NOMO-1 (cell line): ENCODE data around the gene SLC24A4.

Source experiments
- DNase-seq, 2 experiments: peaks; one replicate each; lab custom pipeline; 2025; ENCODE audit not compliant: unreplicated experiment in 2 of 2; lab: John Stamatoyannopoulos, UW

The SLC24A4 gene

DNA sequence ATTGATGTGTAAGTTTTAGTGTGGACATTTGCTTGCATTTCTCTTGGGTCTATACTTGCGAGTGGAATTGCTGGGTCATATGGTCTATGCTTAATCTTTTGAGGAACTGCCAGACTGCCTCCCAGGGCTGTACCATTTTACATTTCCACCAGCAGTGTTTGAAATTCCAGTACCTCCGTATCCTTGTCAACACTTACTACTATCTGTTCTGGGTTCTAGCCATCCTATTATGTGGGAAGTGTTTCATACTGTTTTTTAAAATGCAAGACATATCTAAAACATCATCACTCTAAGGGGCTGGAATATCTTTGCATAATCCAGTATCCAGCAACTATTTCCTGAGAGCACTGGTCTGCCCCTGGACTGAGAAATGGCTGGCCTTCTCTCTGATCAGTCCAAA lies 110.4 kb downstream of the SLC24A4 start:
- no peak for DNase-seq

DNA sequence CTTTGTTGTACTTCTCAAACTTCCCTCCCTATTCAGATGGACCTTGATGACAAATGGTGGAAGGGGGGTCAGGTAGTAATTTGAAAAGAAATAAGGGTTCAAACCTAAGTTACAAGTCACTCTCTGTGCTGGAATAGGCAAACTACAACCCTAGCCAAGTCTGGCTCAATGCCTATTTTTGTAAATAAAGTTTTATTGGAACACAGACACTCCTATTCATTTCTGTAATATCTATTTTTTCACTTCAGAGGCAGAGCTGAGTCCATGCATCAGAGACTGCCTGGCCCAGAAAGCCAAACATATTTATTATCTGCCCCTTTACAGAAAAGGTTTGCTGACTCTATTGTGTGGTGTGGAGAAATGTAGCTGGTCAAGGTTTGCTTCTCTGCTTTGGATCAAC lies 112.2 kb downstream of the SLC24A4 start:
- DNase-seq, result no peak

- no peak for DNase-seq
Measured at GRCh38 chr14:92436115-92436776, 113.3 kb downstream of the SLC24A4 start.

- no peak for DNase-seq
Measured at GRCh38 chr14:92437309-92437708, 114.3 kb downstream of the SLC24A4 start.

DNA sequence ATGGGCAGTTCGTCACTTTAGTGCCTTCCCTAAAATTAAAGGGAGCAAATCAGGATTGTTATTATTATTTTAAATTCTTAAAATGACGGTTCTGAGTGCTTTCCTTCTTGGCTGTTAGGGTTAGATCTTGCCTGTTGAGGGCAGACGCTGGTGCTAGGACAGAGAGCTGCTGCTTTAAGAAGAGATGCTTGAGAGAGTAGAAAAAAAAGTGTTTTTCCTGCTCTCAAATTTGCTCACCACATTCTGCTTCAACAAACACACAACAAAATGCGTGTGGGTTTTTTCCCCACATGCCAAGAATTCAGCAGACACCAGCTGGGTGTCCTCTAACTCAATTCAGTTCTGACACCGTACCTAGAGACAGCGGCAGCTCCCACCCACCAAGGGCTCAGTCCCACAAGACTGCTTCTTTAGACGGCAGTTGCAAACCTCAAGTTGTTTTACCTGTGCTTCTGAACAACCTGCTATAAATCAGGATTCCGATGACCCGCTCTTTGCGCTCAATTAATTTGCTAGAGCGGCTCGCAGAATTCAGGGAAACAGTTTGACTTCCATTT lies 114.8 kb downstream of the SLC24A4 start:
- DNase-seq, result no peak

- DNase-seq, result no peak
Measured at GRCh38 chr14:92439537-92440344, 116.8 kb downstream of the SLC24A4 start.

GRCh38 chr14:92440345-92441003 lies 117.5 kb downstream of the SLC24A4 start:
- no peak for DNase-seq

GRCh38 chr14:92441751-92442504 lies 119.0 kb downstream of the SLC24A4 start:
- DNase-seq, result peak in 1 of 2 experiments; percentile 32

DNA sequence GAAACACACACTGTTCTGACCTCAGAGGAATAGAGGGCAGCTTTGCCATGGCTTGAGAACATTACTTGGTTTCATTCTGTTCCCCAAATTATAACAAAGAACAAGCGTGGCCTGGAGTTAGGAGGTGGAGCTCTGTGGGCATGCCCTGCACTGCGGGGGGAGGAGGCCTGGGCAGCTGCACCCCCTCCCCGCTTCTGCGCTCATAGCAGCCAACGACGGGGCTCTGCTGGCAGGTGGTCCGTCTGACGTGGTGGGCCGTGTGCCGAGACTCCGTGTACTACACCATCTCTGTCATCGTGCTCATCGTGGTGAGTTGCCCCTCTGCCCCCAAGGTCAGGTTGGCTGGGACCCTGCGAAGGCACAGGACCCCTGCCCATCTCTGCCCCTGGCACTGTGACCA lies 120.2 kb downstream of the SLC24A4 start:
- DNase-seq, result no peak

GRCh38 chr14:92443741-92444140 lies 120.8 kb downstream of the SLC24A4 start:
- DNase-seq, result no peak

DNA sequence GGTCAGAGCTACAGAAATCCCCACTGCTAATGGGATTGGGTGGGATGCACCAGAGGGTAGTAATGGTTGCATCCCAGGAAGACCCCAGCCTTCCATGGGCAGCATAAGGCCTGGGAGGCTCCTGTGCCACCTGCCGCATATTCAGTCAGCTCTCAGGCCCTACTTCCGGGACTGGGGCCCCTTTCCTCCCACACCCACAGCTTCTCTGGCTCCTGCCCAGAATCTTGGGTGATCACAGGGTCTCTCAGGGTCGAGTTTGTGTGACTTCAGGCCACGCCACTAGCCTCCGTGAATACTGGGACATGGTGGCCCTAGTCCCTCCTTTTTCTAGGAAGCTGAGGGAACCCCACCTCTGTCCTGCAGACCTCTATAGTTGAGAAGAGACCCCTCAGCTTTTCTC lies 123.8 kb downstream of the SLC24A4 start:
- no peak for DNase-seq

GRCh38 chr14:92447416-92448197 lies 124.6 kb downstream of the SLC24A4 start:
- DNase-seq, result no peak

DNA sequence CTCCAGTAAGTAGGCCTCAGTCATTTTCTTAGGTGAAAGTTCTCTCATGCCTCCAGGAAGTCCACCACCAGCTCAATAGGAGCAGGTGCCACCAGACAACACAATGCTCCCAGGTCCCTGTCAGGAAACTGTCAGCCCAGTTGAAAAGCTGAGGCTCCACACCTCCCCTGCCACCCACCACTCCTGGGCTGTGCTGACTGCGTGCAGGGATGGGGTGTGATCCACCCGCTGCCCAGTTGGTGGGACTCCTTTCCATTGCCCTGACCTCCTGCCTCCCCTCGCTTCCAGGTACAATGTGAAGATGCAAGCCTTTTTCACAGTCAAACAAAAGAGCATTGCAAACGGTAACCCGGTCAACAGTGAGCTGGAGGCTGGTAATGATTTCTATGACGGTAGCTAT lies 125.8 kb downstream of the SLC24A4 start:
- DNase-seq, result no peak

- no peak for DNase-seq
Measured at GRCh38 chr14:92449404-92450181, 126.6 kb downstream of the SLC24A4 start.

GRCh38 chr14:92450351-92451070 lies 127.5 kb downstream of the SLC24A4 start:
- no peak for DNase-seq

GRCh38 chr14:92451245-92451644 lies 128.3 kb downstream of the SLC24A4 start:
- DNase-seq, result no peak

DNA sequence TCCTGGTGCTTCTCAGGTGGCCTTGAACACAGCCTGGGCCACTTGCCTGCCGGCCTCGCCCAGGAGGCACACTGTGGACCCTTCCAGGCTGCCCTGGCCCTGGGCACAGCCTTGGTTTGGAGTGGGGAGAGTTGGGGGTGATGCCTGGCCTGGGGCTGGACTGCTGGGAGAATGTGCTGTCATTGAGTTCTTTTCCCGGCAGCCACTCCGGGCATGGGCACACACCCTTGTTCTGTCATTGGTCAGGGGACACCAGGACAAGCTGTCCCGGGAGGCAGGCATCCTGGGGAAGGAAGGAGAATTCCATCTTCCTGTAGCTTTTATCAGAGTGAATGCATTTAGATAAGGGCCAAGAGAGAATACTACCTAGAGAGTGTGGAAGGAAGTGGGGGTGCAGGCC lies 128.8 kb downstream of the SLC24A4 start:
- DNase-seq, result no peak

DNA sequence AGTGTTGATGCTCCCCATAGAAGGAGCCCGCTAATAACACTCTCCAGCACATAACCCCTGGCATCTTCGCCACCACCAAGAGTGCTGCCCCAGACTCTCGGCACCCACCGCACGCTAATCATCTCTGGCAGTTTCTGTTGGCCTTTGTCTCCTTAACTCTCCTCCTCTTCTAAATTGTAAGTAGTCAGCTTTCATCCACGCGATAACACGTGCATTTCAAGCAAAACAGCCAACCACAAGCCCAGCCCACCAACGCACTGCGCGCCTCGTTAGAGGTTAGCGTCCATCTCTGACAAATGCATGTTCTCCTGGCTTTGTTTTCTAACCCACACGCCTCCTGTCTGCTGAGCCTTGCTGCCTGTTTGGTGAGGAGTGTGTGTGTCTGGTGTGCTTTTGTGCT lies 129.5 kb downstream of the SLC24A4 start:
- no peak for DNase-seq

GRCh38 chr14:92453691-92454090 lies 130.7 kb downstream of the SLC24A4 start:
- DNase-seq, result no peak
